Left kidney (tissue), 8 donors: ENCODE data around the gene SAFB2. TPM values are rescaled to one million over a fixed set of nuclear protein-coding genes. Genes with fewer than 3 reads are reported as not detected.

Source experiments
- DNase-seq: peaks from one replicate; pipeline ENCODE4 v3.0.0-alpha.2; 2013
- long read RNA-seq, 8 donors: transcript quantifications; one replicate each; lab custom pipeline, GENCODE V29; 2026
- polyA plus RNA-seq: library from polyadenylated mRNA; unstranded; fragments of 120-200 nt; gene quantifications from one replicate; pipeline ENCODE4 v1.2.1, GENCODE V29; 2013; ENCODE audit not compliant: insufficient read length

The SAFB2 gene
- 118 TPM for polyA plus RNA-seq
- long read RNA-seq, donor 1, partial matches to known transcripts: 2,472 of 2,537 reads
- long read RNA-seq, donor 1, other reads (novel, unspliced or antisense): 62 of 2,537 reads
- long read RNA-seq, donor 2, partial matches to known transcripts: 79 of 79 reads
- long read RNA-seq, donor 2, other reads (novel, unspliced or antisense): 0 of 79 reads
- long read RNA-seq, donor 3, partial matches to known transcripts: 61 of 66 reads
- long read RNA-seq, donor 3, other reads (novel, unspliced or antisense): 5 of 66 reads
- long read RNA-seq, donor 4, partial matches to known transcripts: 22 of 22 reads
- long read RNA-seq, donor 4, other reads (novel, unspliced or antisense): 0 of 22 reads
- long read RNA-seq, donor 5, partial matches to known transcripts: 36 of 46 reads
- long read RNA-seq, donor 5, other reads (novel, unspliced or antisense): 6 of 46 reads
- long read RNA-seq, donor 6, partial matches to known transcripts: 75 of 84 reads
- long read RNA-seq, donor 6, other reads (novel, unspliced or antisense): 8 of 84 reads
- long read RNA-seq, donor 7, partial matches to known transcripts: 118 of 128 reads
- long read RNA-seq, donor 7, other reads (novel, unspliced or antisense): 6 of 128 reads
- long read RNA-seq, donor 8, partial matches to known transcripts: 25 of 25 reads
- long read RNA-seq, donor 8, other reads (novel, unspliced or antisense): 0 of 25 reads

- DNase-seq: peak; percentile 100
Measured at GRCh38 chr19:5622465-5623396, at the start of gene SAFB2, which contains the start of gene SAFB. Gene SAFB2 (minus strand): TSS chr19:5622776. CDS start chr19:5622715, 61 bp downstream. Gene SAFB (plus strand): TSS chr19:5623083. CDS start chr19:5623206, 123 bp downstream.

- DNase-seq: no peak
Measured at GRCh38 chr19:5671600-5671999, 49.0 kb upstream of the SAFB2 start.

GRCh38 chr19:5669212-5669611, 46.6 kb upstream of the SAFB2 start:
- DNase-seq: no peak

GRCh38 chr19:5667751-5668271, 45.2 kb upstream of the SAFB2 start:
- no peak for DNase-seq

GRCh38 chr19:5666921-5667610, 44.5 kb upstream of the SAFB2 start:
- DNase-seq: no peak

GRCh38 chr19:5665781-5666513, 43.4 kb upstream of the SAFB2 start:
- DNase-seq: no peak

GRCh38 chr19:5664515-5664914, 41.9 kb upstream of the SAFB2 start:
- DNase-seq: no peak

- no peak for DNase-seq
Measured at GRCh38 chr19:5663904-5664303, 41.3 kb upstream of the SAFB2 start.

- no peak for DNase-seq
Measured at GRCh38 chr19:5661483-5661882, 38.9 kb upstream of the SAFB2 start.

GRCh38 chr19:5655412-5655811, 32.8 kb upstream of the SAFB2 start:
- no peak for DNase-seq

- no peak for DNase-seq
Measured at GRCh38 chr19:5654931-5655330, 32.4 kb upstream of the SAFB2 start.

- no peak for DNase-seq
Measured at GRCh38 chr19:5652261-5652660, 29.7 kb upstream of the SAFB2 start.

GRCh38 chr19:5651361-5651760, 28.8 kb upstream of the SAFB2 start:
- no peak for DNase-seq

- DNase-seq: no peak
Measured at GRCh38 chr19:5648464-5648863, 25.9 kb upstream of the SAFB2 start.

GRCh38 chr19:5646703-5647102, 24.1 kb upstream of the SAFB2 start:
- DNase-seq: no peak

- no peak for DNase-seq
Measured at GRCh38 chr19:5645409-5645808, 22.8 kb upstream of the SAFB2 start.

- no peak for DNase-seq
Measured at GRCh38 chr19:5644037-5644436, 21.5 kb upstream of the SAFB2 start.

GRCh38 chr19:5643060-5643459, 20.5 kb upstream of the SAFB2 start:
- no peak for DNase-seq

GRCh38 chr19:5642204-5642603, 19.6 kb upstream of the SAFB2 start:
- DNase-seq: no peak

- no peak for DNase-seq
Measured at GRCh38 chr19:5641171-5641570, 18.6 kb upstream of the SAFB2 start.

GRCh38 chr19:5637971-5638370, 15.4 kb upstream of the SAFB2 start:
- DNase-seq: no peak
